HCT116 (cell line): ENCODE results near the gene ADAMTSL2. TPM values are rescaled to one million over a fixed set of nuclear protein-coding genes. Genes with fewer than 3 reads are reported as not detected.

Experiments used
- ATAC-seq: fragments of 200-7000 bp; cut with Tn5 transposase; 2 replicates; pipeline ENCODE4 v1.9.1; 2020; ENCODE audit warnings: mild to moderate bottlenecking, moderate library complexity
- BruUV-seq: library from RNA; stranded (reverse); fragments of 400-500 nt; replicated peaks from 2 replicates; lab custom pipeline; 2021; lab: Mats Ljungman, UMichigan
- CTCF ChIA-PET: fragments of 300-600 bp; sonication (Branson Sonifier 250); formaldehyde crosslinking; loops from one replicate; lab custom pipeline; 2021; ENCODE audit warnings: antibody characterized with exemption; lab: Charles Lee
- POLR2A ChIA-PET: fragments of 300-600, 350-600 bp; sonication (Branson Sonifier 250); formaldehyde crosslinking; loops from one replicate; lab custom pipeline; 2021; ENCODE audit warnings: antibody characterized with exemption; lab: Charles Lee
- RAD21 ChIA-PET, 2 experiments: fragments of 300-600 bp; sonication (Branson Sonifier 250); formaldehyde crosslinking; loops; one replicate each; lab custom pipeline; 2023; ENCODE audit warnings: low total read pairs in 2 of 2; ENCODE audit not compliant: uncharacterized antibody in 2 of 2, unreplicated experiment in 2 of 2, low non-redundant PET in 1 of 2; lab: Charles Lee
- DNase-seq: peaks from one replicate; pipeline ENCODE4 v3.0.0-alpha.2; 2010; ENCODE audit warnings: low read depth, low spot score
- H2AFZ ChIP-seq: fragments of 200-600 bp; shearing (Covaris generic), sonication (generic); 2 replicates; pipeline ENCODE4 v1.6.1; 2017; ENCODE audit warnings: low read depth, mixed run types, mixed read lengths, antibody characterized with exemption, low read length; ENCODE audit not compliant: poor library complexity, severe bottlenecking
- H3K27ac ChIP-seq: 2 replicates; pipeline ENCODE4 v1.5.1; 2012; ENCODE audit warnings: low read depth, low read length
- H3K27me3 ChIP-seq: fragments of 200-600 bp; sonication (generic); 2 replicates; pipeline ENCODE4 v1.6.1; 2016; ENCODE audit warnings: mixed run types, low read length, mixed read lengths; ENCODE audit not compliant: insufficient read depth
- H3K36me3 ChIP-seq, 2 experiments: fragments of 200-500 bp in 1 of 2; fragments of 200-600 bp in 1 of 2; sonication (Bioruptor generic) in 1 of 2; sonication (generic) in 1 of 2; 2 replicates each; pipeline versions ENCODE4 v1.5.1 to v1.6.1; 2014 to 2016; ENCODE audit warnings: low read length in 2 of 2, inconsistent platforms in 1 of 2, mixed read lengths in 1 of 2, mixed run types in 1 of 2; ENCODE audit not compliant: insufficient read depth in 2 of 2, control insufficient read depth in 1 of 2
- H3K4me1 ChIP-seq, 2 experiments: fragments of 200-600 bp in 1 of 2; sonication (generic) in 1 of 2; 2 replicates each; pipeline versions ENCODE4 v1.5.1 to v1.6.1; 2012 to 2017; ENCODE audit warnings: low read length in 2 of 2, inconsistent platforms in 1 of 2, mild to moderate bottlenecking in 1 of 2, mixed read lengths in 1 of 2, mixed run types in 1 of 2, moderate library complexity in 1 of 2; ENCODE audit not compliant: insufficient read depth in 2 of 2, control insufficient read depth in 1 of 2
- H3K4me2 ChIP-seq: fragments of 200-600 bp; sonication (generic); 2 replicates; pipeline ENCODE4 v1.6.1; 2017; ENCODE audit warnings: mixed run types, low read length, mixed read lengths
- H3K4me3 ChIP-seq, 2 experiments: fragments of 200-600 bp in 1 of 2; sonication (generic) in 1 of 2; replicated peaks in 1 of 2; 2 replicates each; pipeline ENCODE4 v1.5.1; 2011 to 2016; ENCODE audit warnings: low read length in 2 of 2, control low read depth in 1 of 2, low read depth in 1 of 2, mild to moderate bottlenecking in 1 of 2, mixed read lengths in 1 of 2, mixed run types in 1 of 2
- H3K79me2 ChIP-seq: fragments of 200-600 bp; sonication (generic); 2 replicates; pipeline ENCODE4 v1.6.1; 2017; ENCODE audit warnings: mild to moderate bottlenecking, mixed run types, low read length, moderate library complexity, mixed read lengths; ENCODE audit not compliant: insufficient read depth
- H3K9ac ChIP-seq: fragments of 200-600 bp; sonication (generic); 2 replicates; pipeline ENCODE4 v1.6.1; 2016; ENCODE audit warnings: low read length, mixed read lengths
- H3K9me2 ChIP-seq: fragments of 200-600 bp; sonication (generic), shearing (Covaris generic); 2 replicates; pipeline ENCODE4 v1.6.1; 2017; ENCODE audit warnings: mixed run types, mild to moderate bottlenecking, moderate library complexity; ENCODE audit not compliant: insufficient read depth
- H3K9me3 ChIP-seq, 2 experiments: fragments of 200-500 bp in 1 of 2; fragments of 200-600 bp in 1 of 2; sonication (Bioruptor generic) in 1 of 2; sonication (generic) in 1 of 2; 2 replicates each; pipeline ENCODE4 v1.6.1; 2014 to 2017; ENCODE audit warnings: low read length in 2 of 2, mixed read lengths in 2 of 2, inconsistent platforms in 1 of 2, low read depth in 1 of 2, mild to moderate bottlenecking in 1 of 2, mixed run types in 1 of 2, moderate library complexity in 1 of 2; ENCODE audit not compliant: control insufficient read depth in 1 of 2, insufficient read depth in 1 of 2
- H4K20me1 ChIP-seq: fragments of 200-600 bp; sonication (generic), shearing (Covaris generic); 2 replicates; pipeline ENCODE4 v1.6.1; 2017; ENCODE audit warnings: mixed run types, mild to moderate bottlenecking, moderate library complexity; ENCODE audit not compliant: insufficient read depth
- EZH2phosphoT487 ChIP-seq: fragments of 200-600 bp; IDR thresholded peaks from 2 replicates; pipeline ENCODE4 v1.6.1; 2018; ENCODE audit warnings: antibody characterized with exemption, borderline replicate concordance
- POLR2AphosphoS5 ChIP-seq: IDR thresholded peaks from 2 replicates; pipeline ENCODE4 v1.6.1; 2011; ENCODE audit warnings: mild to moderate bottlenecking, low read depth, low read length, moderate library complexity
- RAD21 ChIP-seq: IDR thresholded peaks from 2 replicates; pipeline ENCODE4 v1.6.1; 2012; ENCODE audit warnings: low read depth, mild to moderate bottlenecking
- SIN3A ChIP-seq: IDR thresholded peaks from 2 replicates; pipeline ENCODE4 v1.6.1; 2012; ENCODE audit warnings: low read depth
- TCF7L2 ChIP-seq: IDR thresholded peaks from 2 replicates; pipeline ENCODE4 v1.7.0; 2011; ENCODE audit warnings: borderline replicate concordance, inconsistent platforms; ENCODE audit not compliant: insufficient read depth, insufficient read length; ENCODE audit errors: extremely low read depth
- YY1 ChIP-seq: IDR thresholded peaks from 2 replicates; pipeline ENCODE4 v1.6.1; 2011; ENCODE audit warnings: low read length, low read depth, moderate library complexity, mild to moderate bottlenecking; ENCODE audit not compliant: insufficient replicate concordance; ENCODE audit errors: extremely low read depth
- ZFX ChIP-seq: fragments of 450-650 bp; IDR thresholded peaks from 2 replicates; pipeline ENCODE4 v1.6.1; 2017
- ZNF274 ChIP-seq: fragments of 200-500 bp; sonication (Bioruptor generic); IDR thresholded peaks from 2 replicates; pipeline ENCODE4 v1.6.1; 2014; ENCODE audit warnings: mild to moderate bottlenecking, low read depth, low read length, inconsistent platforms
- intact Hi-C: fragments of 100-400 bp; cut with micrococcal nuclease; formaldehyde crosslinking; loops from 2 replicates; pipeline ENCODE4 v1.10.0; 2022
- total RNA-seq: library from RNA; stranded (reverse); gene quantifications from one replicate; pipeline ENCODE4 v1.2.1, GENCODE V29; 2021; ENCODE audit not compliant: unreplicated experiment
- TF ChIP-seq, protein P1 (sequence below): IDR thresholded peaks from 2 replicates; pipeline ENCODE4 v1.6.1; 2012
- TF ChIP-seq, protein P2 (sequence below): IDR thresholded peaks from 2 replicates; pipeline ENCODE4 v1.6.1; 2011; ENCODE audit warnings: mild to moderate bottlenecking, low read length, moderate library complexity; ENCODE audit not compliant: insufficient replicate concordance; ENCODE audit errors: extremely low read depth
- TF ChIP-seq, protein P3 (sequence below), 3 experiments: fragments of 200-600 bp in 1 of 3; sonication (generic) in 1 of 3; IDR thresholded peaks in 2 of 3; conservative IDR thresholded peaks in 1 of 3; 2 replicates each; pipeline ENCODE4 v1.5.1; 2012 to 2017; ENCODE audit warnings: low read depth in 2 of 3, low read length in 2 of 3, antibody characterized with exemption in 1 of 3, borderline replicate concordance in 1 of 3, control low read depth in 1 of 3, mild to moderate bottlenecking in 1 of 3, mixed read lengths in 1 of 3, mixed run types in 1 of 3, moderate library complexity in 1 of 3; ENCODE audit not compliant: insufficient read depth in 1 of 3

Gene ADAMTSL2
- total RNA-seq, 1 experiment from 2014 or later: not detected

DNA sequence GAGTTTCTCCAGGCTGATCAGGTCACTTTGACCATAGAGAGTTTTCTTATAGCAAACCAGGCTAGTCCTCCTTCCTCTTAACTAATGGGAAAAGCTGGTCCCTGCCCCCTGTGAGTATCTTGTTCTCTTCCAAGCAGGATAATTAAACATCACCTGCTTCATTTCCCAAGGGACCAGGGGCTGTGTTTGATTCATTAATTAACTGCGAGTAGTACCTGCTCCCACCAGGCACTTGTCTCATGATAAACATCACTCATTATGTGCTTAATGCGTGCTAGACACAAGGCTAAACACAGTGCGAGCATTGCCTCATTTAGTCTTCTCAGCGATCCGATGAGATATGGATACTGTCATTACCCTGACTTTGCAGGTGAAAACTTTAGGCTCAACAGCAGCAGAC lies 76.3 kb downstream of the ADAMTSL2 start:
- Histone ChIP-seq H3K27ac (no peak overlapping the region), H3K79me2 (no peaks in the 10 kb centered on the region), H3K4me2 (no peak overlapping the region), H3K4me3 (no peak overlapping the region), H2AFZ (no peak overlapping the region), H3K9ac (no peak overlapping the region), H3K9me2 (no peaks in the 10 kb centered on the region), H3K27me3 (peaks cover 82% of the 10 kb centered on the region), H4K20me1 (no peaks in the 10 kb centered on the region), H3K9me3 (no peaks in the 10 kb centered on the region), H3K4me1 (no peaks in the 10 kb centered on the region), H3K36me3 (no peaks in the 10 kb centered on the region)
- ChIA-PET CTCF (no interaction called here), RAD21 (no interaction called here), POLR2A (no interaction called here)
- intact Hi-C loops: no loop called here
- no TSS peak for BruUV-seq
- ATAC-seq: no peak
- no peak for TF ChIP-seq TCF7L2
- no peak for TF ChIP-seq EZH2phosphoT487
- TF ChIP-seq, protein P1, sequence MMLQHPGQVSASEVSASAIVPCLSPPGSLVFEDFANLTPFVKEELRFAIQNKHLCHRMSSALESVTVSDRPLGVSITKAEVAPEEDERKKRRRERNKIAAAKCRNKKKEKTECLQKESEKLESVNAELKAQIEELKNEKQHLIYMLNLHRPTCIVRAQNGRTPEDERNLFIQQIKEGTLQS: no peak
- no peak for TF ChIP-seq SIN3A
- DNase-seq: no peak

DNA sequence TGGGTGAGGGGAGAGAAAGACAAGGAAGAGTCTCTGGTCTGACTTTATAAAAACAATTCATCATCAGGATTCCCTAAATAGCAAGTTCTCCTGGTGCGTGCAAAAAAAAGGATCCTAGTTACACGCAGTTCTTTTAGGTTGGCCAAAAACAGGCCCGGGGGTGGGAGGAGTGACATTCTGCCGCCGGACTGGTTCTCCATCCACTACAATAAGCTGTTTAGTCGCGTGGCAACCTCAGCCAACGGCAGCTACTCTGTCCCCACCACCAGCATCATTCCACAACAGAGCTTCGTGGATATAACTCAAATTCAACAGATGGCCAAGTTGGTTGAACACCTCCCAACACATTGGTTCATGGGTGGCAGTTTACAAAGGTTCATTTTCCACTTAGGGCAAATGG lies 77.5 kb downstream of the ADAMTSL2 start:
- H3K9me3 ChIP-seq: no peaks in the 10 kb centered on the region
- TF ChIP-seq, protein P2, sequence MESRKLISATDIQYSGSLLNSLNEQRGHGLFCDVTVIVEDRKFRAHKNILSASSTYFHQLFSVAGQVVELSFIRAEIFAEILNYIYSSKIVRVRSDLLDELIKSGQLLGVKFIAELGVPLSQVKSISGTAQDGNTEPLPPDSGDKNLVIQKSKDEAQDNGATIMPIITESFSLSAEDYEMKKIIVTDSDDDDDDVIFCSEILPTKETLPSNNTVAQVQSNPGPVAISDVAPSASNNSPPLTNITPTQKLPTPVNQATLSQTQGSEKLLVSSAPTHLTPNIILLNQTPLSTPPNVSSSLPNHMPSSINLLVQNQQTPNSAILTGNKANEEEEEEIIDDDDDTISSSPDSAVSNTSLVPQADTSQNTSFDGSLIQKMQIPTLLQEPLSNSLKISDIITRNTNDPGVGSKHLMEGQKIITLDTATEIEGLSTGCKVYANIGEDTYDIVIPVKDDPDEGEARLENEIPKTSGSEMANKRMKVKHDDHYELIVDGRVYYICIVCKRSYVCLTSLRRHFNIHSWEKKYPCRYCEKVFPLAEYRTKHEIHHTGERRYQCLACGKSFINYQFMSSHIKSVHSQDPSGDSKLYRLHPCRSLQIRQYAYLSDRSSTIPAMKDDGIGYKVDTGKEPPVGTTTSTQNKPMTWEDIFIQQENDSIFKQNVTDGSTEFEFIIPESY: no peak
- no peak for TF ChIP-seq POLR2AphosphoS5
- TF ChIP-seq EZH2phosphoT487: no peak
- TF ChIP-seq RAD21: no peak
- TF ChIP-seq, protein P3, sequence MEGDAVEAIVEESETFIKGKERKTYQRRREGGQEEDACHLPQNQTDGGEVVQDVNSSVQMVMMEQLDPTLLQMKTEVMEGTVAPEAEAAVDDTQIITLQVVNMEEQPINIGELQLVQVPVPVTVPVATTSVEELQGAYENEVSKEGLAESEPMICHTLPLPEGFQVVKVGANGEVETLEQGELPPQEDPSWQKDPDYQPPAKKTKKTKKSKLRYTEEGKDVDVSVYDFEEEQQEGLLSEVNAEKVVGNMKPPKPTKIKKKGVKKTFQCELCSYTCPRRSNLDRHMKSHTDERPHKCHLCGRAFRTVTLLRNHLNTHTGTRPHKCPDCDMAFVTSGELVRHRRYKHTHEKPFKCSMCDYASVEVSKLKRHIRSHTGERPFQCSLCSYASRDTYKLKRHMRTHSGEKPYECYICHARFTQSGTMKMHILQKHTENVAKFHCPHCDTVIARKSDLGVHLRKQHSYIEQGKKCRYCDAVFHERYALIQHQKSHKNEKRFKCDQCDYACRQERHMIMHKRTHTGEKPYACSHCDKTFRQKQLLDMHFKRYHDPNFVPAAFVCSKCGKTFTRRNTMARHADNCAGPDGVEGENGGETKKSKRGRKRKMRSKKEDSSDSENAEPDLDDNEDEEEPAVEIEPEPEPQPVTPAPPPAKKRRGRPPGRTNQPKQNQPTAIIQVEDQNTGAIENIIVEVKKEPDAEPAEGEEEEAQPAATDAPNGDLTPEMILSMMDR (IDR thresholded peaks at IDR 0.05 in 2 of 3, conservative IDR thresholded peaks at IDR 0.05 in 1 of 3; ENCODE audit: borderline replicate concordance in 1 of 3, insufficient read depth in 1 of 3, low read depth in 2 of 3, low read length in 2 of 3): no peak
- no peak for TF ChIP-seq ZFX
- TF ChIP-seq ZNF274: no peak
- TF ChIP-seq, protein P1: no peak
- no peak for TF ChIP-seq YY1
- H3K36me3 ChIP-seq: no peaks in the 10 kb centered on the region
- ChIA-PET CTCF (no interaction called here), RAD21 (no interaction called here), POLR2A (no interaction called here)
- ATAC-seq: no peak
- no peak for DNase-seq
- no peak overlapping the region for H3K27ac ChIP-seq
- no TSS peak for BruUV-seq
- intact Hi-C loops: no loop called here
- H3K4me3 ChIP-seq: no peak overlapping the region
- H3K4me2 ChIP-seq: no peak overlapping the region
- no peaks in the 10 kb centered on the region for H3K9me2 ChIP-seq
- no peak overlapping the region for H2AFZ ChIP-seq
- no peaks in the 10 kb centered on the region for H4K20me1 ChIP-seq
- peaks cover 80% of the 10 kb centered on the region for H3K27me3 ChIP-seq
- no peak overlapping the region for H3K9ac ChIP-seq
- H3K79me2 ChIP-seq: no peaks in the 10 kb centered on the region
- no peaks in the 10 kb centered on the region for H3K4me1 ChIP-seq
